Astrocyte (in vitro differentiated cells and primary cell): ENCODE data around the gene MYBPC1.

Experiments used
- EZH2 ChIP-seq: IDR thresholded peaks from 2 replicates; pipeline ENCODE4 v1.6.1; 2012; ENCODE audit warnings: mild to moderate bottlenecking, low read length, inconsistent platforms; ENCODE audit not compliant: insufficient read depth
- TF ChIP-seq, protein P1 (sequence below): IDR thresholded peaks from 2 replicates; pipeline ENCODE4 v1.5.1; 2011; ENCODE audit warnings: low read depth, mild to moderate bottlenecking, inconsistent platforms, low read length, moderate library complexity; ENCODE audit not compliant: insufficient read depth

DNA sequence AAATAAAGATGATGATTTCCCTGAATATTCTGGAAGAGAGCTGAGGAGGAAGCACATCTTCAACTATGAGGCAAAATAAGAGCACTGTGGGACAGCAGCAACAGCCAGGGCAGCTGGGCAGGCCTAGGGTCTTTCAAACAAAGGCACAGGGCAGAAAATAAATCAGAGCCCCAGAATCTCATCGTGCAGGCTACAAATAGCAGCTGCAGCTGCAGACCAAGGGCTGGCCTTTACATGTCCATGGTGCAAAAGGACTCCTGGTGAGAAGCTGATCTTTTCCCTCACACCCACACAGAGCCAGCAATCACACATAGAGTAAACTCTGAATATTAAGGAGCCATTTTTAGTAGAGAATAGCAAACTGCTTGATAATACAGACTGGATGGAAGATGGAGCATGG is 13.6 kb upstream of the MYBPC1 start:
- TF ChIP-seq EZH2, result no peak
- TF ChIP-seq, protein P1, sequence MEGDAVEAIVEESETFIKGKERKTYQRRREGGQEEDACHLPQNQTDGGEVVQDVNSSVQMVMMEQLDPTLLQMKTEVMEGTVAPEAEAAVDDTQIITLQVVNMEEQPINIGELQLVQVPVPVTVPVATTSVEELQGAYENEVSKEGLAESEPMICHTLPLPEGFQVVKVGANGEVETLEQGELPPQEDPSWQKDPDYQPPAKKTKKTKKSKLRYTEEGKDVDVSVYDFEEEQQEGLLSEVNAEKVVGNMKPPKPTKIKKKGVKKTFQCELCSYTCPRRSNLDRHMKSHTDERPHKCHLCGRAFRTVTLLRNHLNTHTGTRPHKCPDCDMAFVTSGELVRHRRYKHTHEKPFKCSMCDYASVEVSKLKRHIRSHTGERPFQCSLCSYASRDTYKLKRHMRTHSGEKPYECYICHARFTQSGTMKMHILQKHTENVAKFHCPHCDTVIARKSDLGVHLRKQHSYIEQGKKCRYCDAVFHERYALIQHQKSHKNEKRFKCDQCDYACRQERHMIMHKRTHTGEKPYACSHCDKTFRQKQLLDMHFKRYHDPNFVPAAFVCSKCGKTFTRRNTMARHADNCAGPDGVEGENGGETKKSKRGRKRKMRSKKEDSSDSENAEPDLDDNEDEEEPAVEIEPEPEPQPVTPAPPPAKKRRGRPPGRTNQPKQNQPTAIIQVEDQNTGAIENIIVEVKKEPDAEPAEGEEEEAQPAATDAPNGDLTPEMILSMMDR, result no peak
